Body of pancreas (tissue), 4 donors: ENCODE measurements around the gene PDZRN3. TPM values are rescaled to one million over a fixed set of nuclear protein-coding genes. Genes with fewer than 3 reads are reported as not detected.

Experiments used
- ATAC-seq: fragments of 150-250 bp; one replicate; pipeline ENCODE4 v1.9.1; 2016
- DNase-seq, 4 donors: peaks; one replicate each; pipeline ENCODE4 v3.0.0-alpha.2; 2019
- H3K27ac ChIP-seq, 4 donors: fragments of 200-600 bp; sonication (generic); 1 replicate in 3 of 4; 2 replicates in 1 of 4; pipeline versions ENCODE4 v1.5.1 to v1.6.1; 2016 to 2019; ENCODE audit warnings: mild to moderate bottlenecking in 1 of 4, mixed read lengths in 1 of 4, moderate library complexity in 1 of 4
- H3K27me3 ChIP-seq, 2 donors: fragments of 200-600 bp; sonication (generic); one replicate each; pipeline ENCODE4 v1.6.0; 2016; ENCODE audit warnings: mild to moderate bottlenecking in 1 of 2
- H3K36me3 ChIP-seq, 2 donors: fragments of 200-600 bp; sonication (generic); replicated peaks in 1 of 2; 2 replicates each; pipeline ENCODE4 v1.5.1; 2016; ENCODE audit warnings: low read depth in 2 of 2; ENCODE audit not compliant: insufficient read depth in 1 of 2
- H3K4me1 ChIP-seq: fragments of 200-600 bp; sonication (generic); one replicate; pipeline ENCODE4 v1.6.0; 2016
- H3K4me3 ChIP-seq, 2 donors: fragments of 200-600 bp; sonication (generic); 1 replicate in 1 of 2; 2 replicates in 1 of 2; pipeline ENCODE4 v1.5.1; 2016 to 2019
- H3K9me3 ChIP-seq, 3 donors: fragments of 200-600 bp; sonication (generic); 1 replicate in 2 of 3; 2 replicates in 1 of 3; pipeline ENCODE4 v1.5.1; 2016
- POLR2A ChIP-seq, 3 donors: fragments of 450-650 bp; IDR thresholded peaks; one replicate each; pipeline ENCODE4 v1.6.1; 2016; ENCODE audit warnings: antibody characterized with exemption in 3 of 3, mild to moderate bottlenecking in 2 of 3
- WGBS, 2 donors: methylation state at CpG; one replicate each; pipeline ENCODE4 v1.1.5; 2017; 5-methylcytosine and 5-hydroxymethylcytosine counted together
- intact Hi-C: fragments of 100-400 bp; cut with DNase I; formaldehyde crosslinking; loops from one replicate; pipeline ENCODE4 v1.15.1; 2023
- total RNA-seq, 2 donors: library from RNA; depleted of rRNA; stranded (reverse); fragments of >200 nt; gene quantifications; one replicate each; pipeline ENCODE4 v1.1.0, GENCODE V29; 2016
- TF ChIP-seq, protein P1 (sequence below), 7 experiments: fragments of 450-650 bp in 4 of 7; fragments of 200-600 bp in 3 of 7; sonication (generic) in 3 of 7; IDR thresholded peaks; one replicate each; pipeline ENCODE4 v1.5.1; 2016 to 2019; ENCODE audit warnings: antibody characterized with exemption in 7 of 7

PDZRN3 gene
- total RNA-seq, 2 donors from 2014 or later = 18.9 to 41.9 TPM

DNA sequence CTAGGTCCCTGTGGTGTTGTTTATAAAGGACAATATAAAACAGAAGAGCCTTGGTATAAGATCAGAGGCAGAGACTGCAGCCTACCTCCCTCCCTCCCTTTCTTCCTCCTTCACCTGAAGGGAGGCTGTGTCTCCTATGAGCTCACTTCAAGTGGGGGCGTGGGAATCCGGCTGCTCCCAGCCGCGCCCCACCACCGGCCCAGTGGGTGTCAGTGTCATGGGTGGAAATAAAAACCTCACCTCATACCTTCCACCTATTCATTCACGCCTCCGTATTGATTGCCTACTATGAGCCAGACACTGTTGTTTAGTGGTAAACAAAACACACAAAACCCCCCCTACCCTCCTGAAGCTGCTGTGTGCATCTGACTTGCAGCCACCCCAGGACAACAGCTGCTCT, 181.9 kb downstream of the PDZRN3 start:
- Histone ChIP-seq H3K4me3 (no peak overlapping the region), H3K9me3 (no peaks in the 10 kb centered on the region), H3K36me3 (no peaks in the 10 kb centered on the region), H3K27me3 (no peaks in the 10 kb centered on the region), H3K4me1 (no peaks in the 10 kb centered on the region), H3K27ac (no peak overlapping the region)
- TF ChIP-seq, protein P1, sequence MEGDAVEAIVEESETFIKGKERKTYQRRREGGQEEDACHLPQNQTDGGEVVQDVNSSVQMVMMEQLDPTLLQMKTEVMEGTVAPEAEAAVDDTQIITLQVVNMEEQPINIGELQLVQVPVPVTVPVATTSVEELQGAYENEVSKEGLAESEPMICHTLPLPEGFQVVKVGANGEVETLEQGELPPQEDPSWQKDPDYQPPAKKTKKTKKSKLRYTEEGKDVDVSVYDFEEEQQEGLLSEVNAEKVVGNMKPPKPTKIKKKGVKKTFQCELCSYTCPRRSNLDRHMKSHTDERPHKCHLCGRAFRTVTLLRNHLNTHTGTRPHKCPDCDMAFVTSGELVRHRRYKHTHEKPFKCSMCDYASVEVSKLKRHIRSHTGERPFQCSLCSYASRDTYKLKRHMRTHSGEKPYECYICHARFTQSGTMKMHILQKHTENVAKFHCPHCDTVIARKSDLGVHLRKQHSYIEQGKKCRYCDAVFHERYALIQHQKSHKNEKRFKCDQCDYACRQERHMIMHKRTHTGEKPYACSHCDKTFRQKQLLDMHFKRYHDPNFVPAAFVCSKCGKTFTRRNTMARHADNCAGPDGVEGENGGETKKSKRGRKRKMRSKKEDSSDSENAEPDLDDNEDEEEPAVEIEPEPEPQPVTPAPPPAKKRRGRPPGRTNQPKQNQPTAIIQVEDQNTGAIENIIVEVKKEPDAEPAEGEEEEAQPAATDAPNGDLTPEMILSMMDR (IDR thresholded peaks at IDR 0.05) = no peak
- TF ChIP-seq POLR2A (IDR thresholded peaks at IDR 0.05) = no peak
- ATAC-seq (no peak), DNase-seq (no peak)
- intact Hi-C loops = no loop called here
- 92 to 96% methylated on average over 7 of the region's 7 CpGs for WGBS, 2 donors

DNA sequence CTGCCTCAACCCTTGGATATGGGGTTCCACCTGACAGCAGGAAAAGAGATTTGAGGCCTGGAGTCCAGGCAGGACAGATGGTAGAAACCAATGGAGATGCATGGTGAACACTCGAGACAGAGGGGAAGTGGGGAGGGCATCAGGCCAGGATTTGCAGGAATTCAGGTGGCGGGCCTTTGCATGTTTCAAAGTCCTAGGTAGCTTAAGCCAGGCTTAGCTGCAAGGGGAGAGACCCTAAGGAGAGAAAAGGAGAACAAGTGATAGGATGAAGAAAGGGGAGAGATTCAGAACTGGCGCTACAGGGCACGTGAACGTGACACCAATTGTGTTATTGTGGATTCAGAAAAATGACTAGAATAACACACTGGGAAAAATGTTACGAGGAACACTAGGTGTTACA, 182.6 kb downstream of the PDZRN3 start:
- 83 to 91% methylated on average over 6 of the region's 6 CpGs for WGBS, 2 donors

DNA sequence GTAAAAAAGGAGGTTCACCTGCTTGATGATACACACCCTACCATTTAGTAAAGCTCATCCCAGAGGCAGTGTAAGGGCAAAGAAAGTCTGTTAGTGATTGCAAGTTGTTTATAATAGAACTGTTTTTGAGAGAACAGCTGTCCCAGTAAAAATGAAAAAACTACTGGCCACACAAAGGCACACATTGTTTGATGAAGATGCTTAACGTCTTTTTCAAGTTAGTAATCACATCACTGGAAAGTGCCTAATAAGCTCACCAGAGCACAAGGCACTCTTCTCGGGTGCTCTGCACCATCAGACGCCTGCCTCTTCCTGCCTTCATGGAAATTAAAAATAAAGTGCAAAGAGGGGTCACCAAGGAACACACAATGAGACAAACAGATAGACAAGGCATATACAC, 186.9 kb downstream of the PDZRN3 start:
- DNase-seq (no peak), ATAC-seq (no peak)
- H3K4me3 ChIP-seq = no peak overlapping the region
- intact Hi-C loops = no loop called here
- no peak for TF ChIP-seq POLR2A (IDR thresholded peaks at IDR 0.05)
- TF ChIP-seq, protein P1 (IDR thresholded peaks at IDR 0.05) = no peak
- no peaks in the 10 kb centered on the region for H3K4me1 ChIP-seq
- 60 to 64% methylated on average over 3 of the region's 3 CpGs for WGBS, 2 donors
- H3K36me3 ChIP-seq = no peaks in the 10 kb centered on the region
- no peaks in the 10 kb centered on the region for H3K27me3 ChIP-seq
- no peaks in the 10 kb centered on the region for H3K9me3 ChIP-seq
- no peak overlapping the region for H3K27ac ChIP-seq

More for the DNA sequence above, 182.6 kb downstream of the PDZRN3 start:
- Histone ChIP-seq H3K36me3 (no peaks in the 10 kb centered on the region), H3K4me3 (no peak overlapping the region), H3K4me1 (no peaks in the 10 kb centered on the region), H3K9me3 (no peaks in the 10 kb centered on the region), H3K27me3 (no peaks in the 10 kb centered on the region), H3K27ac (no peak overlapping the region)
- DNase-seq (no peak), ATAC-seq (no peak)
- intact Hi-C loops = no loop called here
- TF ChIP-seq, protein P1 (IDR thresholded peaks at IDR 0.05) = no peak
- no peak for TF ChIP-seq POLR2A (IDR thresholded peaks at IDR 0.05)

DNA sequence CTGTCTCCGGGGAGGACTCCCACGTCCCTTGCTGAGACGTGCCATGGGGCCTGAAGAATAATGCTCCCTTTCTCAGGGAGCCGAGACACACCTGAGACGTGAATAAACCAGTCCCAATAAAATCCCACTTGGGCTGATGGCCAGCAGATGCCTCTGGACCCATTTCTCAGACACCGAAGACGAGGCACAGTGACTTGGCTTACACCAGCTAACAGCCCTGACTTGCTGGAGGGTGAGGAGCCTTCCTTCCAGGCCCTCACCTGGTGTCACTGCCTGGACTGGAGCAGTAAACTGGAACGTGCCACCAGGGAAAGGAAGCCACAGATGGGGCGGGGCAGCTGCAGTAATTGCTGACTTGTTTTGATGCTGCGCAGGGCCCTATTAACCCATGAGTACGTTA, 189.7 kb downstream of the PDZRN3 start:
- DNase-seq (no peak), ATAC-seq (no peak)
- Histone ChIP-seq H3K4me3 (no peak overlapping the region), H3K9me3 (no peaks in the 10 kb centered on the region), H3K36me3 (no peaks in the 10 kb centered on the region), H3K27me3 (no peaks in the 10 kb centered on the region), H3K4me1 (peaks cover 4% of the 10 kb centered on the region), H3K27ac (no peak overlapping the region)
- TF ChIP-seq POLR2A (IDR thresholded peaks at IDR 0.05) = no peak
- TF ChIP-seq, protein P1 (IDR thresholded peaks at IDR 0.05) = no peak
- 65 to 71% methylated on average over 11 of the region's 11 CpGs for WGBS, 2 donors
- intact Hi-C loops = no loop called here

DNA sequence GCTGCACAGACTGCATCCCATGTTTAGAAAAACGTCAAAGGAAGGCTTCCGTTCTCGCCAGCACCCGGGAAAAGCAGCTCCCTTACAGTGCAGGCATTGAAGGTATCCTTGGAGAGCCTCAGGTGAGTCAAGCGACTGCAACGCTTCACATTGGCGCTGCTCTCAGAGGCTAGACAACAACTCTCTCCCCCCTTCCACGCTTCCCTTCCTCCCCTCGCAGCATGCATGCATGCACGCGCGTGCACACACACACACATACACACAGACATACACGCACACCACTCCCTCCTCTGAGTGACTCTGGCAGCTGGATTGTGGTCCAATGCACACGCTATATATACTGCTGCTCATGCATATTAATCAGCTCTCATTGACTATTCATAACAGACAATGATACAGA, 191.1 kb downstream of the PDZRN3 start:
- 59 to 65% methylated on average over 14 of the region's 14 CpGs for WGBS, 2 donors
- no peaks in the 10 kb centered on the region for H3K9me3 ChIP-seq
- no peak overlapping the region for H3K4me3 ChIP-seq
- H3K36me3 ChIP-seq = no peaks in the 10 kb centered on the region
- TF ChIP-seq POLR2A (IDR thresholded peaks at IDR 0.05) = no peak
- TF ChIP-seq, protein P1 (IDR thresholded peaks at IDR 0.05) = no peak
- no peak for DNase-seq
- no peaks in the 10 kb centered on the region for H3K27me3 ChIP-seq
- intact Hi-C loops = loop anchor here (5.0 kb wide), 1 partner anchor 331 kb away; no protein-coding TSS in a partner anchor
- H3K27ac ChIP-seq = no peak overlapping the region
- H3K4me1 ChIP-seq = peaks cover 4% of the 10 kb centered on the region
- no peak for ATAC-seq
